ENCODE results near the gene KLHL36. TPM values are rescaled to one million over a fixed set of nuclear protein-coding genes. Genes with fewer than 3 reads are reported as not detected.

The KLHL36 gene
- total RNA-seq, 1 donor from 2014 or later: 53.0 TPM

GRCh38 chr16:84603940-84604339 is 44.4 kb upstream of the KLHL36 start:
- no peaks in the 10 kb centered on the region for H3K27me3 ChIP-seq (ENCODE audit: low read depth)
- no peaks in the 10 kb centered on the region for H3K36me3 ChIP-seq
- DNase-seq (no peak), ATAC-seq (no peak)
- H3K9me3 ChIP-seq: peaks cover 3% of the 10 kb centered on the region
- peaks cover 90% of the 10 kb centered on the region for H3K4me1 ChIP-seq
- intact Hi-C loops (cut with DNase I): no loop called here
- no peak for TF ChIP-seq CTCF (IDR thresholded peaks at IDR 0.05)
- H3K4me3 ChIP-seq: no peak overlapping the region
- peak overlapping the region; percentile 82 for H3K27ac ChIP-seq

- Histone ChIP-seq H3K4me3 (no peak overlapping the region), H3K36me3 (no peaks in the 10 kb centered on the region), H3K9me3 (peaks cover 3% of the 10 kb centered on the region), H3K4me1 (peaks cover 84% of the 10 kb centered on the region), H3K27ac (no peak overlapping the region), H3K27me3 (ENCODE audit: low read depth) (no peaks in the 10 kb centered on the region)
- ATAC-seq (no peak), DNase-seq (no peak)
- TF ChIP-seq CTCF (IDR thresholded peaks at IDR 0.05): no peak
- intact Hi-C loops (cut with DNase I): no loop called here
Observed at GRCh38 chr16:84604477-84605013, 43.8 kb upstream of the KLHL36 start.

DNA sequence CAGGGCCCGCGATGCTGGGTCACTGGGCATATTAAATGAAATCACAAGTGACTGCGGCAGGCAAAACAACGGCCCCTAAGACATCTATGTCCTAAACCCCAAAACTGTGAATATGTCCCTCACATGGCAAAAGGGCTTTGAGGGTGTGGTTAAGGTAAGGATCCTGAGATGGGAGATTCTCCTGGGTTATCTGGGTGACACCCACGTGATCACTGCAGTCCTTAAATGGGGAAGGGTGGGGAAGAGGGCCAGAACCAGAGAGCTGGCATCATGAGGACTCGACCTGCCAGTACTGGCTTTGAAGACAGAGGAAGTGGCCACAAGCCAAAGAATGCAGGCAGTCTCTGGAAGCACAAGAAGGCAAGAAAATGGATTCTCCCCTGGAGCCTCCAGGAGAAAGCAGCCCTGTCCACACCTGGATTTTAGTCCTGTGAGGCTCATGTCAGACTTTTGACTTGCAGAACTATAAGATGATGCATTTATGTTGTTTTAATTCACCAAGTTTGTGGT is 42.9 kb upstream of the KLHL36 start:
- no peak overlapping the region for H3K27ac ChIP-seq
- peaks cover 75% of the 10 kb centered on the region for H3K4me1 ChIP-seq
- no peak for TF ChIP-seq CTCF (IDR thresholded peaks at IDR 0.05)
- no peak overlapping the region for H3K4me3 ChIP-seq
- DNase-seq: no peak
- intact Hi-C loops (cut with DNase I): no loop called here
- H3K9me3 ChIP-seq: peaks cover 3% of the 10 kb centered on the region
- ATAC-seq: no peak
- no peaks in the 10 kb centered on the region for H3K27me3 ChIP-seq (ENCODE audit: low read depth)
- no peaks in the 10 kb centered on the region for H3K36me3 ChIP-seq

DNA sequence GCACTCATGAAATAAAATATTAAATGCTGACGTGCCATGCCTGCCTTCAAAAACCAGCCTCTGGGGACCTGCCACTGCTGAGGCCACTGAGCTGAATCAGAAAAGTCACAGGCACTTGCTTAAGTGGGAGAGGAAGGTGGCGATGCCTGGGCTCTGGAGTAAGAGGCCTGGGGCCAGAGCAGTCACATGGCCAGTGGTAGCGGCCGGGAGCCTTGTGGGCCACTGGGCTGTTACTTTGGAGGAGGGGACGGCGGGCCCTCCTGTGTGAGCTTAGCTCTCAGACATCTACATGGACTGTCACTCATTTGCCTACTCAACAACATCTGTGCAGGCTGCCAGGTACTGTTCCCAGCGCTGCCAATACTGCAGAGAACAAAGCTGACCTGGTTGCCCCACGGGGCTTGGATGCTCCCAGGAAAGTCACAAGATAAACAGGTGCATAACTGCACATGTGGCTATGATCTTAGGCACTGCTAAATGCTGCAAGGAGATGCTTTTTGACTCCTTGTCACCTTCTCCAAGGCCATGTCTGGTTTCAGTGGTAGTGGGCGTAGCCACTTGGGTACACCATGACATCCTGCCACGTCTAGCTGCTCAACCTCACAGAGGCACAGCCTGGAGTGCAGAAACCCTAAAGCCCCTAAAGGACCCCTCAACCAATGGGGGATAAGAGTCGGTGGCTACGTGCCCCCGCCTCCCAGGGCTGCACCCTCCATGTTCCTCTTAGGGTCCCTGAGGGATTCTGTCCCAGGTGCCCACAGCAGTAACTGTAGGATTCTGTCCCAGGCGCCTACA is 42.0 kb upstream of the KLHL36 start:
- DNase-seq (no peak), ATAC-seq (no peak)
- no peak overlapping the region for H3K4me3 ChIP-seq
- peaks cover 3% of the 10 kb centered on the region for H3K9me3 ChIP-seq
- no peak for TF ChIP-seq CTCF (IDR thresholded peaks at IDR 0.05)
- H3K27ac ChIP-seq: no peak overlapping the region
- peaks cover 74% of the 10 kb centered on the region for H3K4me1 ChIP-seq
- H3K27me3 ChIP-seq (ENCODE audit: low read depth): no peaks in the 10 kb centered on the region
- no peaks in the 10 kb centered on the region for H3K36me3 ChIP-seq
- intact Hi-C loops (cut with DNase I): no loop called here

- H3K36me3 ChIP-seq: no peaks in the 10 kb centered on the region
- ATAC-seq (no peak), DNase-seq (no peak)
- peaks cover 74% of the 10 kb centered on the region for H3K4me1 ChIP-seq
- intact Hi-C loops (cut with DNase I): no loop called here
- peaks cover 3% of the 10 kb centered on the region for H3K9me3 ChIP-seq
- no peak for TF ChIP-seq CTCF (IDR thresholded peaks at IDR 0.05)
- H3K27me3 ChIP-seq (ENCODE audit: low read depth): no peaks in the 10 kb centered on the region
- H3K4me3 ChIP-seq: no peak overlapping the region
- peak overlapping the region; percentile 64 for H3K27ac ChIP-seq
Observed at GRCh38 chr16:84607061-84607460, 41.2 kb upstream of the KLHL36 start.

Data from lower lobe of right lung (tissue), 2 donors.